Measurements from ENCODE around the gene NUDT16L1. TPM values are rescaled to one million over a fixed set of nuclear protein-coding genes. Genes with fewer than 3 reads are reported as not detected.

NUDT16L1 gene
- total and polyA plus RNA-seq, 2 of the 8 experiments (the other 6 are each of a cell fraction or from before 2014, with no cell fraction given): 34.8 to 77.3 TPM

GRCh38 chr16:4650443-4651074, 42.8 kb upstream of the NUDT16L1 start (continued):
- peak; percentile 90 for TF ChIP-seq YY1 (IDR thresholded peaks at IDR 0.05; ENCODE audit: low read depth, low read length)
- peak; percentile 7; the same call in 1 of the 2 replicates for TF ChIP-seq JUND (IDR thresholded peaks at IDR 0.05; ENCODE audit: low read length)
- TF ChIP-seq CTCF (IDR thresholded peaks at IDR 0.05; ENCODE audit: control extremely low read depth in 1 of 3, insufficient read depth in 1 of 3, low read depth in 1 of 3, low read length in 3 of 3): peak; percentile 98
- TF ChIP-seq NANOG (IDR thresholded peaks at IDR 0.05; ENCODE audit: insufficient read depth, low read depth, low read length, poor library complexity, severe bottlenecking): peak; percentile 10
- 0 out of 2 replicates have a peak, but pooled peaks have one; percentile 16 for TF ChIP-seq CHD2 (IDR thresholded peaks at IDR 0.05; ENCODE audit: low read length)
- peak; percentile 62; the same call in 1 of the 2 replicates for TF ChIP-seq GABPA (IDR thresholded peaks at IDR 0.05; ENCODE audit: borderline replicate concordance, insufficient read depth, low read length)

Measured in H1 (cell line).